Occipital lobe (tissue), 2 donors: Measurements from ENCODE around the gene COL25A1. TPM values are rescaled to one million over a fixed set of nuclear protein-coding genes. Genes with fewer than 3 reads are reported as not detected.
"Not testable (repeated sequence)": the region's sequence is repeated elsewhere in the genome, so short reads cannot be mapped to it uniquely, and the experiment has no call there.

Experiments
- DNase-seq: peaks from one replicate; lab custom pipeline; 2025; lab: John Stamatoyannopoulos, UW
- total RNA-seq: library from RNA; depleted of rRNA; stranded (reverse); fragments of >200 nt; gene quantifications from one replicate; pipeline ENCODE4 v1.2.3, GENCODE V29; 2014

The COL25A1 gene
- total RNA-seq, 1 donor from 2014 or later = 6.4 TPM

- no peak for DNase-seq
Measured at GRCh38 chr4:109126856-109127255, 175.6 kb downstream of the COL25A1 start.

GRCh38 chr4:109125084-109125483 lies 177.4 kb downstream of the COL25A1 start:
- DNase-seq = no peak

- DNase-seq = no peak
Measured at GRCh38 chr4:109123951-109124350, 178.5 kb downstream of the COL25A1 start.

GRCh38 chr4:109121561-109121960 lies 180.9 kb downstream of the COL25A1 start:
- DNase-seq = no peak

- DNase-seq = no peak
Measured at GRCh38 chr4:109119852-109120251, 182.6 kb downstream of the COL25A1 start.

GRCh38 chr4:109118635-109119034 lies 183.8 kb downstream of the COL25A1 start:
- DNase-seq = no peak

GRCh38 chr4:109114501-109114900 lies 188.0 kb downstream of the COL25A1 start:
- DNase-seq = no peak

GRCh38 chr4:109113521-109113920 lies 188.9 kb downstream of the COL25A1 start:
- DNase-seq = no peak

- no peak for DNase-seq
Measured at GRCh38 chr4:109111031-109111430, 191.4 kb downstream of the COL25A1 start.

GRCh38 chr4:109108215-109108614 lies 194.2 kb downstream of the COL25A1 start:
- DNase-seq = not testable (repeated sequence)

GRCh38 chr4:109094056-109094455 lies 208.4 kb downstream of the COL25A1 start:
- DNase-seq = no peak

- no peak for DNase-seq
Measured at GRCh38 chr4:109091727-109092409, 210.6 kb downstream of the COL25A1 start.

- no peak for DNase-seq
Measured at GRCh38 chr4:109083911-109084310, 218.5 kb downstream of the COL25A1 start.

- DNase-seq = no peak
Measured at GRCh38 chr4:109079731-109080130, 222.7 kb downstream of the COL25A1 start.

- no peak for DNase-seq
Measured at GRCh38 chr4:109079201-109079600, 223.3 kb downstream of the COL25A1 start.

- no peak for DNase-seq
Measured at GRCh38 chr4:109078724-109079123, 223.7 kb downstream of the COL25A1 start.

GRCh38 chr4:109077505-109077904 lies 225.0 kb downstream of the COL25A1 start:
- DNase-seq = no peak

GRCh38 chr4:109076709-109077108 lies 225.7 kb downstream of the COL25A1 start:
- not testable (repeated sequence) for DNase-seq

- no peak for DNase-seq
Measured at GRCh38 chr4:109075621-109076020, 226.8 kb downstream of the COL25A1 start.

- DNase-seq = no peak
Measured at GRCh38 chr4:109072595-109072994, 229.9 kb downstream of the COL25A1 start.

- DNase-seq = not testable (repeated sequence)
Measured at GRCh38 chr4:109070677-109071076, 231.8 kb downstream of the COL25A1 start.

- DNase-seq = no peak
Measured at GRCh38 chr4:109067508-109068235, 234.8 kb downstream of the COL25A1 start.

- no peak for DNase-seq
Measured at GRCh38 chr4:109065006-109065405, 237.5 kb downstream of the COL25A1 start.
